ENCODE results near the gene KLF15. TPM values are rescaled to one million over a fixed set of nuclear protein-coding genes. Genes with fewer than 3 reads are reported as not detected.

KLF15 gene
- total RNA-seq, 1 experiment from 2014 or later, result not detected

- no peaks in the 10 kb centered on the region for H3K27me3 ChIP-seq (ENCODE audit: low read length)
- no peak for DNase-seq
- no peaks in the 10 kb centered on the region for H3K79me2 ChIP-seq (ENCODE audit: low read length)
- no peaks in the 10 kb centered on the region for H3K9me3 ChIP-seq (ENCODE audit: low read length)
- no peak overlapping the region for H3K9ac ChIP-seq (ENCODE audit: low read length)
- no peak overlapping the region for H3K27ac ChIP-seq (ENCODE audit: low read length)
- ATAC-seq, result no peak
- no peaks in the 10 kb centered on the region for H3F3A ChIP-seq (ENCODE audit: low read length, unreplicated experiment)
- no peak overlapping the region for H2AFZ ChIP-seq (ENCODE audit: low read length)
- BruUV-seq (replicated peaks), result no TSS peak
- TF ChIP-seq EZH2phosphoT487 (IDR thresholded peaks at IDR 0.05; ENCODE audit: borderline replicate concordance, low read length), result no peak
- no peak for TF ChIP-seq CTCF (conservative IDR thresholded peaks at IDR 0.05; ENCODE audit: low read depth, low read length)
- no peak for TF ChIP-seq EZH2 (IDR thresholded peaks at IDR 0.05; ENCODE audit: low read length, unreplicated experiment)
- no peaks in the 10 kb centered on the region for H3K4me1 ChIP-seq (ENCODE audit: insufficient read depth, low read length)
- H3K4me2 ChIP-seq (ENCODE audit: low read length), result no peak overlapping the region
- no peaks in the 10 kb centered on the region for H3K9me2 ChIP-seq (replicated peaks; ENCODE audit: low read length)
- no peak overlapping the region for H3K4me3 ChIP-seq (ENCODE audit: low read length)
- intact Hi-C loops (cut with micrococcal nuclease), result no loop called here
- ChIA-PET CTCF (no interaction called here), POLR2A (ENCODE audit: unreplicated experiment) (no interaction called here)
- no peaks in the 10 kb centered on the region for H3K36me3 ChIP-seq (ENCODE audit: low read depth, low read length)
- no peaks in the 10 kb centered on the region for H4K20me1 ChIP-seq (ENCODE audit: low read length)
Observed at GRCh38 chr3:126365351-126366277, 8.4 kb upstream of the KLF15 start.

DNA sequence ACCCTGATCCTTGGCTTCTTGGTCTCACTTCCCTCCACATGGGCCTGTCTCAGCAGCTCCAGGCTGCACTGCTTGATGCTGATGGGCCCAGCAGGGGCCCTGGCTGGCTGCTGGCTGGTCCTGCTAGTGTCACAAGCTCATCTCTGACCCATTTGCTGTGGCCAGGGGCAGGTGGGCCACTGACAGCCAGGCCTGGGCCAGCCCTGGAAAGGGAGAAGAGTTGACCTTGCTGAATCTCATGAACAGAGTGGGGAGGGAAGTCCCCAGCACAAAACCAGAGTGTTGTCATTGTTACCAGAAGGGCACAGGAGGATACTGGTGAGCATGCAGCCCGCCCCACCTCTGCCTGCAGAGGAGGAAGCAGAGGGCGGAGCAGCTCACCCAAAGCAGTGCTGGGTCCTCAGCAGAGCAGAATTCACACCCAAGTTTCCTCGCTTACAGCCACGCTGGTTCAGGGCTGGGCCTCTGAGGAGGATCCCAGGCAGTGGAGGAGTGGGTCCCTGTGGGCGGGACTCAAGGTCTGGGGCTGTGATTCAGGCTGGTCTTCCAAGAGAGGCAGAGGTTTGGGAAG lies 7.6 kb upstream of the KLF15 start:
- Histone ChIP-seq H3K27me3 (ENCODE audit: low read length) (no peaks in the 10 kb centered on the region), H3F3A (ENCODE audit: low read length, unreplicated experiment) (no peaks in the 10 kb centered on the region), H3K4me1 (ENCODE audit: insufficient read depth, low read length) (no peaks in the 10 kb centered on the region), H3K4me2 (ENCODE audit: low read length) (no peak overlapping the region), H3K9ac (ENCODE audit: low read length) (no peak overlapping the region), H3K9me3 (ENCODE audit: low read length) (no peaks in the 10 kb centered on the region), H2AFZ (ENCODE audit: low read length) (no peak overlapping the region), H3K4me3 (ENCODE audit: low read length) (no peak overlapping the region), H3K36me3 (ENCODE audit: low read depth, low read length) (no peaks in the 10 kb centered on the region), H3K27ac (ENCODE audit: low read length) (no peak overlapping the region), H3K79me2 (ENCODE audit: low read length) (no peaks in the 10 kb centered on the region), H4K20me1 (ENCODE audit: low read length) (no peaks in the 10 kb centered on the region), H3K9me2 (replicated peaks; ENCODE audit: low read length) (no peaks in the 10 kb centered on the region)
- intact Hi-C loops (cut with micrococcal nuclease), result no loop called here
- TF ChIP-seq EZH2 (IDR thresholded peaks at IDR 0.05; ENCODE audit: low read length, unreplicated experiment) (no peak), CTCF (conservative IDR thresholded peaks at IDR 0.05; ENCODE audit: low read depth, low read length) (no peak), EZH2phosphoT487 (IDR thresholded peaks at IDR 0.05; ENCODE audit: borderline replicate concordance, low read length) (no peak)
- ATAC-seq (no peak), DNase-seq (no peak)
- CTCF ChIA-PET, result no interaction called here
- no TSS peak for BruUV-seq (replicated peaks)
- POLR2A ChIA-PET (ENCODE audit: unreplicated experiment), result no interaction called here

Measured in PC-3 (cell line).